HG03571 (cell line): Measurements from ENCODE around the gene DGKD.

ENCODE experiments used
- ATAC-seq: cut with Tn5 transposase; IDR thresholded peaks from one replicate; pipeline ENCODE4 v1.9.1; 2021; ENCODE audit not compliant: unreplicated experiment

The DGKD gene

DNA sequence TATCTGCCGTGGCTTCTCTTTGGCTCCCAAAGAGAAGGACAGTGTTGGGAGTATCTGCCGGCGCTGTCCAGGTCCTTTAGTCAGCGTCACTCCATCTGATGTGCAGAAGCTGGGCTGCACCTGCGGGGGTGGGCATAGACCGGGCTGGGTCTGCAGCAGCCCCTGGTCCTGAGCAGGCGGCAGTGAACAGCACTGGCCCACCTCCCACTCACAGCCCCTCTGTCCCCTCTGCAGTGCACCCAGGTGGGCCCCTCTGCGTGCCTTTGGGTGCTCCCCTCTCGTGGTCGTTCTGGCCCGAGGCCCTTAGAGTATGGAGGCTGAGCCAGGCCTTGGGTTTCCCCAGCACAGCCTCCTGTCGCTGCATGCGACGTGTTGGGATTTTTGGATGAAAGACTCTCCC, 116.5 kb downstream of the DGKD start:
- ATAC-seq, result no peak

DNA sequence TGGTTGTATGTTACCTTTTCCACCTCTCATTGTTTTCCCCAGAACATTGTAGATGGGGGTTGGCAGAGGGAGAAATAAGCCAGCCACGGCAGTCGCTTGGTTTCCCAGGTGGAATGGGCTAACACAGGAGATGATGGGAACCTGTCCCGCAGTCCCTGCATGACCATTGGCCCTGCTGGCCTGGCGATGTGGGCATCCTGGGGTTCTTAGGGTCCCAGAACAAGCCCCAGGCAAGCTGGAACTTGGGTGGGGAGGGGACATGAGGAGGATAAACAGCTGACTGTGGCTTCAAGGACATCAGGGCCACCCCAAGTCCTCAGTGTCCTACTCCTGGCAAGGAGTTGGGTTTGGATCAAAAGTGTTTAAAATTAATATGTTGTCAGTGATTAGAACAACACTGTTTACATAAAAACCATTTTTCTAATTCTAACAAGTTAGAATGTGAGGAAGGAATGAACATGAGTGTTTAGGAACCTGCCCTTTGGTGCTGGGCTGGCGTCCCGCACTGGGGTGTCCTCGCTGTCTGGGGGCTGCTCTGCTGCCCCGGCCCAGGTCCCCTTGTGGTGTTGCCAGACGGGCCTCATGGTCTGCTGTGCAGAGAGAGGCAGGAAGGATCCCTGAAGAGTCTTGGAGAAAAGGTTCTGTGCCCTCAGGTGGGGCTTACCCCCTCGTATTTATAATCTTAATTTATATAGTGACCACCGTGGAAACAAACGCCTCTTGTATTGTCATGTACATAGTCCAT, 117.2 kb downstream of the DGKD start:
- ATAC-seq, result no peak

DNA sequence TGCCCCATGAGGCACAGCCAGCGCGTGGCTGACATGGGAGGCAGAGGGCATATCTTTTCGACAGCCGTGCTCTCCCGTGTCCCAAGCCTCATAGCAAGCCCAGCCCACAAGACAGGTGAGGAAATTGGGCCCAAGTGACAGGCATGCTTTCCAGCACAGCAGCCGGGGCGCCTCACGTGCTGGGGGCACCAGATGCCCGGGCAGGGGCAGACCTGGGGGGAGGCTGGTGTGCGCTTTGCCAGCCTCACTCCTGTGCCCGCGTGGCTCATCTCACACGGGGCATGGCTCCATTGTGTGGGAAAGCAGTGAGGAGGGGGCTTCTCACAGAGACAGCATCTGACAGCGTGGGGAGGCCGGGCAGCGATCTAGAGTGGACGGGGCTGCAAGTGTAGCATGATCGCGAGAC, 119.1 kb downstream of the DGKD start:
- ATAC-seq, result no peak

DNA sequence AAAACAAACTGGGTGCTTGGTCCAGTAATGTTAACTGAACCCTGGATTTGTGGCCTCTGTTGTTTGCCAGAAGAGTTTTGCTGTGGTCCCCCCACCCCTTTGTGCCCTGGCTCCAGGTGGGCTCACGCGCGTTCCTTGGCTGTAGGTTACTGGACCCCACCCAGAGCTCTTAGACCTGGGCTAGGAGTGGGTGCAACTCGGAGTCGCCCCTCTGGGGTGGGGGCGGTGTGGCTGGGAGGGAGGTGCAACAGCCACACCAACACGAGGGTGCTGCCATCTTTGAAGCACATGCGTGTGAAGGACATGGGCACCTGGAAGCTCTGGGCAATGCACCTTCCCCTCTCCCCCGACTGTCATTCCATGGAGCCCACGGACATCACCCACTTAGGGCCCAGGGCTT, 119.6 kb downstream of the DGKD start:
- ATAC-seq, result no peak

DNA sequence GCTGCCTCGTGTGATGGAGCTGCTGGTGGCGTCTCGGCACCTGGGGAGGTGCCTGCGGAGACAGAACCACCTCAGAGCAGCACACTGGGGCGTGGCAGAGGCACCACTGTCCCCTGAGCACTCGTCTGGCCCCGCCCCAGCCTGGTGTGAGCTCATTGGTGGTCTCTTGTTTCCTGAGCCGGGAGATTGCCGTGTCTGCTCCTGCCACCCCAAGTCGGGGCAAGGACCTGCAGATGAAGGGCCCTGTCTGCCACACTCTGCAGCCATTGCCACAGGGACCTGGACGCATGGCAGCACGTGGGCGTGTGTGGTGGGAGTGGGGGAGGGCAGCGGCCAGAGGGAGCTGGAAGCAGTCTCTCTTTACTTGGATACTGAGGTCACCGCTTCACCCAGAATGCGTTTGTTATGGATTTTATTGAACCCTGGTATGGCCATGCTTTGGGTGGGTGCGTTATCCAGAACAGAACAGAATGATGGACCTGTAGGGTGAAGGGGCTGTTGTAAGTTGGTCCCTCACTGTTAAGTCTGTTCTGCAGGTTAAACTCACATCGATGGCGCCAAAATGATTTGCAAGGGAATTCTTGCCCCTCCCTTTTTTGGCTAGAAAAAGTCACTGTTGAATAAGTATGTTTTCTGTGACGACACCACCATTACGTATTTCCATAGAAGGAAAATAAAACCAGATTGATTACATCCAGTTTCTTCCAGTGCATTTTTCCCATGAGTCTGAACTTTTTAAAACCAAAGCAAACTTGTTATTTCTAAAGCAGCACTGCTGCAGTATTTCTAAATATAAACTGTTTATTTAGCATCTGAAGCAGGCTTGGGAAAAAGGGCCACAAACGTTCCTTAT, 120.2 kb downstream of the DGKD start:
- no peak for ATAC-seq

DNA sequence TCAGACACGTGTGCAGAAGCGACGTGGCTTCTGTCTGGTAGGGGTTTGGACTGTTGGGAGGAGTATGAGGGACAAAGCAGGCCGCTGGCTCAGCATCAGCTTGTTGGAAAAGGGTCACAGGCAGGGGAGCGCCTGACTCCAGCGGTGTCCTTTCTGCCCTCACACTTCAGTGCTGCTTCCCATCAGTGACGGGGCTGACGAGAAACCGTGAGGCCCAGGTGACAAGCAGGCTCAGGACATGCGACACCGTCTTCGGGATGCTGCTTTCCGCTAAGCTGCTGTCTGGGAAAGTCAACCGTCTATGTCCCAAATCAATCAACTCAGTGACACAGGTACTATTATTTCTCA, 121.7 kb downstream of the DGKD start:
- no peak for ATAC-seq

DNA sequence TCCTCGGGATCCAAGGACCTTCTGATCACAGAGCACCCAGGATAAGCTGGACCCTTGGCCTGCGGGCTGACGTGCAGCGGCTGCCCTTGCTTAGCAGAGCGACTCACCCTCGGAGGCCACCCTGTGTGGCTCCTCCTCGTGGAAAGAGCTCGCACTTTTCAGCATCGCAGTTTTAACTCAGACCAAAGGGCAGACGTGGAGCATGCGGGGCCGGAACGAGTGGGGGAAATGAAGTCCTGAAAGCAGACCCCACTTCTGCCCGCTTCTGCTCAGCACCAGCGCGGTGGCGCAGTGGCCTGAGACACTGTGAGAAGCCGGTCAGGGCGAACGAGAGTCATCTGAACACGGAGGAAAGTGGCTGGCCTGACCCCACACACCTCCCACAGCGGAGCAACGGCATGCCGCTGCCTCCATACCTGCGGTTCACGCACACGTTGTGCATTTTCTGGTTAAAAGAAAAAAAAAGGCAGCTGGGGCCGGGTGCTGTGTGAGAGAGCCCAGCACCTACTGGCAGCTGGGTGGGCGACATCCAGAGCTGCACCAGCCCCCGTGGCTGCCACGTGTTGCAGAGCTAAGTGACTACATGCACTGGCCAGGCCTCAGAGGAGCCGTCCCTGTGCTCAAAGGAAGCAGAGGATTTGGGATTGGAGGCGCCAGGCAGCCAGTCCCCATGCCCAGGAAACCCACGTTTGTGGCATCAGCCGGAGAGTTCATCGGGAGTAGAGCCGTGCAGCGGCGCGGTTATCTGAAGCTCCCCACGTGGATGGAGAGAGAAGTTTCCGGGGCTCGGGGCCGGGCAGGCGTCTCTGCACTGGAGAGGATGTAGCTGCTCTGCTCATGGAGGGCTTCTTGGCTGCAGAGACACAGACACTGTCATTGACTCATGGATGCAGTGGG, 122.6 kb downstream of the DGKD start:
- ATAC-seq, result no peak

DNA sequence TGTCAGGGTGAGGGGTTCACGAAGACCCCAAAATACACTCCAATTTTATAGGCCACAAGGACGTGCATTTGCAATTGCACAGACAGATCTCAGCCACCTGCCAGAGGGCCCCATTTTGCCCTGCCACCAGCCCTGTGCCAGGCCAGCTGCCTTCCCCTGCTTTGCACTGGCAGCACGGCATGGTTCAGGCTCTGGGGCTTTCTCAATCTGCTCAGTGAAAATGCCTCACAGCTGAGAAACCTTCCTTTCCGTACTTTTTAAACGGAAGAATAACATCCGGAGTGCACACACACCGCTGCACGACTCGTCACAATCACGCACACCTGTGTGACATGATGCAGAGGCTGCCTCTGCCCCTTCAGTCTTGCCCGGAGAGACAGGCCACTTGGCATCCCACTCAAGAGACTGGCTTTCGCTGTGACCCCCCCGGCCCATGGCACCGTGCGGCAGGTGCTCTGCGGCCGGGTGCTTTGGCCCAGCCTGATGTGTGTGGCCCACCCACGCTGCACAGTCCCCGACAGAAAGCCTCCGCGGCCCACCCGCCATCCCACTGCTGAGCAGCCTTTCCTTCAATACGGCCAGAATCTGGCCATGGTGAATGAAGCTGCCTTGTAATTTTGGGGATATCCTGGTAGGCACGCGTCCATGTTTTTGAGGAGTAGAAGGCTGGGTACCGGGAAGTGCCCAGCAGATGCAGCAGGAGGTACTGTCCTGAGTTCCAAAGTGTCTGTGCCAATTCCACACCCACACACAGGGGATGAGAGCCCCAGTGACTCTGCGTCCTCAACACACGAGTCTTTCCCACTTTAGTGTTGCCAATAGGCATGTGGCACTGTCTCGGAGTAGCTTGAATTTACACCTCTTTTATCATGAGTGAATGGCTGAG, 123.5 kb downstream of the DGKD start:
- no peak for ATAC-seq

DNA sequence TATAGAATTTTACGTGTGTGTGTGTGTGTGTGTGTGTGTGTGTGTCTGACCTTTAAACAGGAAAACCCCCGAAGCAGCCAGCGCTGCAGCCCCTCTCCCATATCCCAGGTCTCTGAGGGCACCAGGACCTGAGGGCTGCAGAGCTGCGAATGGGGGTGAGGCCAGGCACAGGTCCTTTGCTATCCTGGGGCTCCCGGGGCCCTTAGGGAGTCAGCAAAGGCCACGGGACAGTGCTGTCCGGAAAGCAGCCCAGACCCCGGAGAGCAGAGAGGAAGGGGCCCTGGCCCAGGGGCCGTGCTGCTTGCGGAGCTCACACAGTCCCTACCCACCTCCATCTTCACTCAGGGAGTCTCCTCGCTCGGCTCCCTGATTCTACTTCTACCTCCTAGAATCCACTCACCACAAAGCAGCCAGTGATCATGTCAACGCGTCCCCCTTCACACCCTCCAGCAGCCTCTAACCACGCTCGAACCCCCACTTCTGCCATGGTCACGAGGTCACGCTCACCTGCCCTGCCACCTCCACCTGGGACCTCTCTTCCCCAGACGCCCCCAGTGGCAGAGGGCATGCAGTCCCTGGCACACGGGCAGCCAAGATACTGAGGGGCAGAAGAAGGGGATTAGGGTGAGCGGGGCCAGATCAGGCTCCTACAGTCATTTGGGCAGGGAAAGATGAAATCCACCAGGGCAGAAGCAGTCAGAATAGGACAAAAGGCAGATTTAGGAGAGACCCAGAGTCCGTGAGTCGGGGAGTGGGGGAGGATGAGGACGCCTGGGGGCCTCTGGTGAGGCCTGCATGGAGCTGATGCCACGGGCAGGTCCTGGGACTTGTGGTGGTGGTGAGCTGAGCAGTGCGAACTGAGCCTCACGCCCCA, 125.6 kb downstream of the DGKD start:
- no peak for ATAC-seq

DNA sequence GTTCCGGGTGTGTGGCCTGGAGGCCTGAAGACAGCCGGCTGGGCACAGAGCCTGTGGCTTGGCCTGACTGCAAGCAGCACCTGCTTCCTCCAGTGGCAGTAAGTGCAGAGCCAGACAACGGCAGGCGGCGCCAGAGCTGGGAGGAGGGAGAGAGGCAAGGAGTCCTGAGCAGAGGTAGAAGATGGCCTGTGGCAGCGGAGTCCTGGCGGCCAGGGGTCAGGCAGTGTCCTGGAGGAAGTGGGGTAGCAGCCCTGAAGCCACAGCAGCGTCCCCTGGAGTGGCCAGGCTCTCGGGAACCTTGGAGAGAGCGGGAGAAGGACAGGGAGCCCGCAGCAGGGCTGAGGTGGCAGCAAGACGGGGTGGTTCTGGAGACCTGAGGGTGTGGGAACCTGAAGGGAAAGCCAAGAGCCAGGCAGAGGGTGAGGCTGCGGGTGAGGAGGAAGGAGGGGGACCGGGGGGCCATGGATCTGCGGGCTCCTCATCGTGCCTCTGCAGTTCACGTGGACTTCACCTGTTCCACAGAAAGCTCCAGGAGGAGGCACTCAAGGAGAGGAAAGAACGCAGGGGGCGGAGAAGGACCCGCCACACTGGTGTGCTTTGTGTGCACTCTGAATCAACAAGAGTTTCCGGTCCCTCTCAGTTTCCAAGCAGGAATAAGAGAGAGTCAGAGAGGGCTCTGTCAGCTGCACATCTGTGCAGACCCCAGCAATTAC, 126.4 kb downstream of the DGKD start:
- no peak for ATAC-seq

DNA sequence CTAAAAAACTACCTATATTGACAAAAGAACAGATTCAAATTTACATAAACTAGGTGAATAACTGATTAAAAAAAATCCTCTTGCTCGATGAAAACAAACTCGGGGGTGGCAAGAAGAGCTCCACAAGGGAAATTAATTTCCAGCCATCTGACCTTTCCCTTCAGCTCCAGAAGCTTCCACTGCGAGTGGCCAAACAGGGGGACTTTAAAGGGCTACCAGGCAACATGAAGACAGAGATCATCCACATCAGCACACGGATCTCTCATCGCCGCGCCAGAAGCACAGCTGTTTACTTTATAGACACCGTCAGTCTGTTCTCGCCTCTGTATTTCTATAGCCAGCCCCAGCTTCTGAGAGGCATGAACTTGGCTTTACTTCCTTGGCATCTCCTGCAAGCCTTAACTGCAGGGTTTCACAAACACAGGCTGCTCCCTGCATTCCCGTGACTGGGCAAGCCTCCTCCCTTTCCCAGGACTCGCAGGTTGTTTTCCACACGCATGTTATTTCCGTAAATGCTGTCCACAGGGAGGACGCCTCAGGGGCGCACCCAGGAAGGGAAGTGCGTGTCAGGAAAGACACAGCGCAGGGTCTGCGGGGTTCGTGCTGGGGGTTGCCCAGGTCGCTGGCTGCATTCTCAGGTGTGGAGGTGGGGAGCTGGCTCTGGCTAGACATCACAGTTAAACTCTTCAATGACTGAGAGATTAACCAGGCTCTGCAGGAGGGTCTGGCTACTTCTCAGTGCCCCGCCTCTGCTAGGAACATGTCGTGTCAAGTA, 127.3 kb downstream of the DGKD start:
- no peak for ATAC-seq

DNA sequence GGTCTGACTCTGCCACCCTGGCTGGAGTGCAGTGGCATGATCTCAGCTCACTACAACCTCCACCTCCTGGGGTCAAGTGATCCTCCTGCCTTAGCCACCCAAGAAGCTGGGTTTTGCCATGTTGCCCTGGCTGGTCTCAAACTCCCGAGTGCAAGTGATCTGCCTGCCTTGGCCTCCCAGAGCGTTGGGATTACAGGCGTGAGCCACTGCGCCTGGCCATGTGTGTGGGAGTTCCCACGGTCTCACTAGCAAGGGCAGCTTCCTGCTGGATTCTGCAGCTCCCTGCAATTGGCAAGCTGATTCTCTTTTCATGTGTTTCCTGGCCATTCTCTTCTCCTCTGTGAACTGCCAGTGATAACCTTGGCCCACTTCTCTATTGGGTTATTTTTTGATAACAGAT, 128.3 kb downstream of the DGKD start:
- ATAC-seq, result no peak

DNA sequence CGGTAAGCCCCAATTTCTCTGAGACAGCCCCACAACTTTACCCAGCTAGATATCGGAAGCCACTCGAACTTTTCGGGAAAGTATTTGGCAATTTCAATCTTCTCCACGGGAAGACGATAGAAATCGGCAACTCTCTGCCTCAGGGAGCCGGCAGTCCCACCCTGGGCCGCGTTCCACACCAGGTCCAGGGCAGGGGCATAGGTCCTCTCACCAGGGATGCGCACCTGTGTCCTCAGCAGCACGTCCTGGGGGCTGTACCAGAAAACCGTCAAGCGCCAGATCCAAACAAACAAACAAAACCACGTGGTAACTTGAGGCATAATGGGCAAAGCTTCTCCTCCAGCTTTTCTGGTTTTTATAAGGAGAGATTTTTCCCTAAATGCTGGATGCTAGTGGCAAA, 131.4 kb downstream of the DGKD start:
- ATAC-seq, result no peak

DNA sequence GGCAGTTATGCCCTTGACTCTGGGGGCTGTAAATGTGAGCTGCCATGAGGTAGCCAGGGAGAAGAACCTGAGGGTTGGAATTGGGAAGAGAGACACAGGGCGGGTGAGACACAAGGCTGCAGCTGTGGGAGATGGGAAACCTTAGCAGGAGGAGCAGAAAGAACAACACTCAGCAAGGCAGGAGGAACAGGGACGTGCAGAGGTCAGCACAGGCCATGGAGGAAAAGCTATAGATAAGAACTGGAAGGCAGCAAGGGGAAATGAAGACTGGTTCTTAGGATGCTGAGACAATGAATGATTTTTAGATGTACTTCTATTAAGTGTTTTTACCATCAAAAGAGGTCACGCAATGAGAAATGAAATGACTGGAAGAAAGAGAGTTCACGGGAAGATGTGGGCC, 132.1 kb downstream of the DGKD start:
- no peak for ATAC-seq

DNA sequence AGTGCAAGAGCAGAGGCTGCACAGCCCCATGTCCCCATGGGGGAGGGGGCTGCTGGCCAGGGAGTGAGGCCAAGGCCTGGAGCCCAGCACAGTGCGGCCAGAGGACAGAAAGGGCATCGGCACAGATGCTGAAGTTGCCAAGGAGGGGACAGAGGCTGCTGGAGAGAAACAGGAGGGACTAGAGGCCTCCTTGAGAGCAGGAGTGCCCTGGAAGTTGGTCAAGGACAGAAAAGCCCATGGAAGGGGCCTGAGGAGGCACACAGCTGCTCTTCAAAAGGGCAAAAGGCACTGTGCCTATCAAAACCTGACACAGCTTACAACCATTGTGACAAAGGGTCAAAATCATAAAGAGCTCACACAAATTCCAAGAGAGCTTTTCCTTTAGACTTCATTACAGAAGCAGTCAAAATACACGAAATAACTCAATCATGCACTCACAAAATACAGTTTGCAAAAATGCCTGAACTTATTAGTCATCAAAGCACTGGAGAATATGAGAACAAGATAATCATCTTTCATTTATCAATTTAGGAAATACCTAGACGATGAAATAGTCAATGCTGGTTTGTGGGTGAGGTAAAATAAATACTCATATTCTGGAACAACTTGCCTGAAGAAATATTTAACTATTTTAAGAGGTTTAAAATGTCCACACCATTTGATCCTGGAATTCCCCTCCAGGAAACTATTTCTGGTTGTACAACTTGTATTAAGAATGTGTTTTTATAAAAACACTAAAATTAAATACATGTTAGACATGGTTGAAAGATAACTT, 132.7 kb downstream of the DGKD start:
- ATAC-seq, result no peak

DNA sequence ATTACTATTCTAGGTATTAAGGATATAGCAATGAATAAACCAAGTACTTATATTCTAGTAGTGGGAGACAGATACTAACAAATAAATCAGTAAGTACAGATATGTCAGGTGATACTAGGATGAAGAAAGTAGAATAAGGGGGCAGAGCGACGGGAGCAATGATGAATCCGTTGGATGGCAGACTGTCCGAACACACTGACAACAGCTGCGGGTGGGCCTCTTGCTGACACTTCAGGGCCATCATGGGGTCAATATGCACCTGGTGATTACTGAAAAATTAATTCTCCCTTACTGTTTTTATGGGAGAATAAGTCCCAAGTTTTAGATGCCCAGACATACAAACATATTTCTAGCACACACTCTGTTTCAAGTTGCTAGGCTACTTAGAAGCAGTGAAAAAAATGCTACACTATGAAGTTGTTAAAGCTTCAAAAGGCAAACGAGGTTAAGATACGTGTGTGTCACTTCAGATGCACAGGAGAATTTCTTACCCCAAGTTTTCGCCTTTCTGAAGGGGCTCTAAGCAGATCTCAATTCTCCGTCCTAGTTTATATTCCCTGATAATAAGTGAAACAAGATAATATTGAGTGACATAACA, 133.6 kb downstream of the DGKD start:
- no peak for ATAC-seq

DNA sequence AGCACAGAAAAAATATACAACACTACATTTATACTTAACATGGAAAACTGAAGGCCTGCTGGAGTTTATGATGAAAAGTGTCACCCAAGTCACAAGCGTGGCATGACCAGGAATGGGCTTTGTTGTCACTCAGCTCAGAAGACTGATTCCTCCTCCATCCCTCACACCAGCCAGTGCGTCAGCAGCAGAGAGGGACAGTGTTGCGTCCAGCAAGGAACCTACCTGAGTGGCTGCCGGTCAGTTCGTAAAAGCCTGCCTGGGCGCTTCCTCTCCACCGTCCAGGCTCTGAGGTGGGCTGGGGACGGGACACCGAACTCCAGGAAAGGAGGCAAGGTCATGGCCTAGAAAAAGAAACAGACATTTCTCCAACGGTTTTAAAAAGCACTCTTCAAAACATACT, 134.8 kb downstream of the DGKD start:
- ATAC-seq, result no peak
